ENCODE results near the gene NCBP2L.
"Not testable (repeated sequence)": the region's sequence is repeated elsewhere in the genome, so short reads cannot be mapped to it uniquely, and the experiment has no call there.

The NCBP2L gene

DNA sequence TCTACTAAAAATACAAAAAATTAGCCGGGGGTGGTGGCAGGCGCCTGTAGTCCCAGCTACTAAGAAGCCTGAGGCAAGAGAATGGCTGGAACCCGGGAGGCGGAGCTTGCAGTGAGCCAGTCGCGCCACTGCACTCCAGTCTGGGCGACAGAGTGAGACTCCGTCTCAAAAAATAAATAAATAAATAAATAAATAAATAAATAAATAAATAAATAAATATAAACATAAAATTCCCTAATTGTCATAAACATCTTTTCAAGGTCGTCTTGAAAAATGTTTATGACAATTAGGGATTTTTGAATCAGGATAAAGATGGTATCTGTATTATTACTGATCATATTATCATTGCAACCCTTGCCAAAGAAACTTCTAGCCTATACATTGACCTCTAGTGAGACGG is 32.5 kb downstream of the NCBP2L start:
- DNase-seq (ENCODE audit: low read depth): not testable (repeated sequence)

DNA sequence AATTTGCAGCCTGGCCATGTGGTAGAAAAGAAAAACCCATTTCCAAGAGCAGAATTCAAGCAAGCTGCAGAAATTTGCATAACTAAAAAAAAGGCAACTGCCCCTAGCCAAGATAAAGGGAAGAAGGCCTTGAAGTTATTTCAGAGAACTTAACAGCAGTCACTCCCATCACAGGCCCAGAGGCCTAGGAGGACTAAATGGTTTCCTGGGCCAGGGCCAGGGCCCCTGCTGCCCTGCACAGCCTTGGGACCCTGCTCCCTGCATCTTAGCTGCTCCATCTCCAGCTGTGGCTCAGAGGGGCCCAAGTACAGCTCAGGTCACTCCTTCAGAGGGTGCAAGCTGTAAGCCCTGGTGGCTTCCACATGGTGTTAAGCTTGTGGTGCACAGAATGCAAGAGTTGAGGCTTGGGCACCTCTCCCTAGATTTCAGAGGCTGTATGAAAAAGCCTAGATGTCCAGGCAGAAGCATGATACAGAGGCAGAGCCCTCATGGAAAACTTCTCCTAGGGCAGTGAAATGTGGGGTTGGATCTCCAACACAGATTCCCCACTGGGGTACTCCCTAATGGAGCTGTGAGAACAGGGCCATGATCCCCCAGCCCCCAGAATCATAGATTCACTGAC is 41.5 kb downstream of the NCBP2L start:
- DNase-seq (ENCODE audit: low read depth): no peak

GRCh38 chrX:107823042-107823441 is 45.5 kb downstream of the NCBP2L start:
- DNase-seq (ENCODE audit: low read depth): no peak

- DNase-seq (ENCODE audit: low read depth): no peak
Observed at GRCh38 chrX:107823456-107823855, 45.9 kb downstream of the NCBP2L start.

GRCh38 chrX:107825698-107826237 is 48.2 kb downstream of the NCBP2L start, which contains the start of gene MID2:
Gene MID2 (plus strand): TSS chrX:107825866. CDS start chrX:107826427, 561 bp downstream.
- peak; percentile 28 for DNase-seq (ENCODE audit: low read depth)

GRCh38 chrX:107826238-107827029 is 48.9 kb downstream of the NCBP2L start:
- peak; percentile 9 for DNase-seq (ENCODE audit: low read depth)

DNA sequence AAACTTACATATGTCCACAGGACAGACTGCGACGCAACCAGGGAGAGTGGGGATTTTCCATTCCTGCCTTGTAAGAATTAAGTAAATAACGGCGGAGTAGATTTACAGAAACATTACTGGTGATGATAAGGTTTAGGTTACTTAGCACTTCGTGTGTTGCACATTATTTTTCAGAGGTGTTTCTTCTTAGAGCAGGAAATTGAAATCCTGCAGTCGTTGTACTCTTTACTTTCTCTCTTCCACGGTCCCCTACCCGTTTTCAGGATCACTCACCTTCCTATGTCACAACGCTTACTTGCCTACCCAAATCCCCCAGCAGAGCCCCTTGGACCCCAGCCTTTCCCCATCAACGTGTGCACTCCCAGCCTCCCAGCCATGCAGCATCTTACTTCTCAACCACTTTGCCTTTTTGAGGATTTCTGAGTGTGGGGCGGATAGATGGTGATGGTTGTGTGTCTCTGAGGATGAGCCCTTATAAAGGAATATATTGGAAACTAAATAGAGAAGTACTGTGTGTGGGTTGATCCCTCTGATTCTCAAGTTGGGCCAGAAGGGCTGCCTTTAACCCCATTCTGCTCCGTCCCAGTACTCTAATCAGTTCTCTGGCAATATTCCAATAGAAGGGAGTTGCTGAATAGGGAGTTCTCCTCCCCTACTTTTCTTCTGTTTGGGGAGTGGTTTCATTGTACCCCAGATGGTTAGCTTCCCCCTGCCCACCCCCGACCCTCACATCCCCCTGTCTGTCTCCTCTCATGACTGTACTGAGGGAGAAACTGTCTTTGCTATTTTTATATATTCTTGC is 49.7 kb downstream of the NCBP2L start:
- no peak for DNase-seq (ENCODE audit: low read depth)

DNA sequence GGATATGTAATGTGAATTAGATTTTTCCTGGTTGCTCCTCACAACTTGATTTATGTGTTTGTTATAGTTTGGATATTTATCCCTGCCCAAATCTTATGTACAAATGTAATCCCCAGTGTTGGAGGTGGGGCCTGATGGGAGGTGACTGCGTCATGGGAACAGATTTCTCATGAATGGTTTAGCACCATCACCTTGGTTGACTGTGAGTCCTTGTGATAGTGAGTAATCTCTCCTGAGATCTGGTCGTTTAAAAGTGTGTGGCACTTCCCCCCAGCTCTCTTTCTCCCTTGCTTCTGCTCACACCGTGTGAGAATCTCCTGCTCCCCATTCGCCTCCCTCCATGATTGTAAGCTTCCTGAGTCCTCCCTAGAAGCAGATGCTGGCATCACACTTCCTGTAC is 50.3 kb downstream of the NCBP2L start:
- DNase-seq (ENCODE audit: low read depth): no peak

DNA sequence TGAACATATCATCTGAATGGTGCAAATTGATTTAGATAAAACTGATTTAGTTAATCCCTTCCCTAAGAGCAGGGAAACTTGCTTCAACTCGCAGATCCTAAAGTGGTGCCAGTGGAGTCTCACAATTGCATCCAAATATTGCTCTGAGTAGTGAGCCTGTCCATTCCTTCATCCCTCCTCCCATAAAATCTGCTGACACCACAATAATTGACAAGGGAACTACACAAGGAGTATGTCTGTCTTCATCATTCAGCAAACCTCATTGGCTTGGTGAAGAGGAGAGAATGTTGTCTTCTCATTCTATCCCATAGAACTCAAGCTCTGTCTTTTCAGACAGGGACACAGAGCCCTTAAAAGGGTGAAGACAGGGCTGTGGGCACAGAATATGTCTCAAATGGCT is 52.3 kb downstream of the NCBP2L start:
- no peak for DNase-seq (ENCODE audit: low read depth)

DNA sequence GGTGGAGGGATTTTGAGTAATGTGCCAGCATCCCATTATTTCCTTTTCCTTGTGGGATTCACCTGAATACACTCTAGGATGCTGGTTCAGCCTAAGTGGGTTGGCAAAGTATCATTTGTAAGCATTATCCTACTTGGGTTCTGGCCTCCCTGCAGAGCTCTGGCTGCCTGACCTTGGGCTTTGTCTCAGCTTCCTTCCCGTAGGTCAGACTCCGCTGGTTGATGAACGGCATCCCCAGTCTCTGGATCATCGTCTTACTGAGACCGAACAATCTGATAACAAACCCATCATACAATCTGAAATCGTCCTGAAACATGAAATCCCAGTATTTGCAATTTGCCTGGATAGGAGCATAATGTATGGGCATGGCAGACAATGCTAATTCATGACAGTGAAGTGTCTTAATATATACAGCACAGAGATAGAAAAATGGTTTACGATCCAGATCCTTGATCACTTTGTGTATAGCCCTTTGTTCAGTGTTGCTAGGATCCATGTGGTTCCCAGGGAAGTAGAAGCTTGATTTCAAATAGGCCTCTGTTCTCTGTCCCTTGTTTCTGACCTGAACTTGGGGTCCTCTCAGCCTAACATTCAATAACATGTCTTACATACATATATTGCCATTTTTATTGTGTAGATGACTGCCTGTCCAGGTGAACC is 53.7 kb downstream of the NCBP2L start:
- no peak for DNase-seq (ENCODE audit: low read depth)

- no peak for DNase-seq (ENCODE audit: low read depth)
Observed at GRCh38 chrX:107834275-107835201, 57.0 kb downstream of the NCBP2L start.

DNA sequence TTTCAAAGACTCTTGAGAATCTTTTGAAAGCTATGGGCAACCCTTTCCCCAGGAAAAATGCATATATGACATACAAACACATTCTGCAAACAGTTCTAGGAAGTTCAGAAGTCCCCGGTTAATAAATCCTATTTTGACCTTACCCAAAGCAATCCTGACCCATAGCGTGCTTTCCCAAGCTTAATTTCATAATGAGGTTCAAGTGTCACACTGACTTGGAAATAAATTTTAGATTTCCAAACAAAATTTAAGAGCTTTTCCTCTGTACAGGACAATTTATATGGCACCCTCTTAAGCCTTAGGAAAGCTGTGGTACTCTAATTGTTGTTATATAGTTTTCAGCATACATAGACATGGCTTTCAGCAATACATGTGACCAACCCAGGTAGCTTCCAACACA is 59.4 kb downstream of the NCBP2L start:
- no peak for DNase-seq (ENCODE audit: low read depth)

DNA sequence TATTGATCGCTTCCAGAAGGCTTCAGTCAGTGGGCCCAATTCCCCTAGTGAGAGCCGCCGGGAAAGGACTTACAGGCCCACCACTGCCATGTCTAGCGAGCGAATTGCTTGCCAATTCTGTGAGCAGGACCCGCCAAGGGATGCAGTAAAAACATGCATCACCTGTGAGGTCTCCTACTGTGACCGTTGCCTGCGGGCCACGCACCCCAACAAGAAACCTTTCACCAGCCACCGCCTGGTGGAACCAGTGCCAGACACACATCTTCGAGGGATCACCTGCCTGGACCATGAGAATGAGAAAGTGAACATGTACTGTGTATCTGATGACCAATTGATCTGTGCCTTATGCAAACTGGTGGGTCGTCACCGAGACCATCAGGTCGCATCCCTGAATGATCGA is 63.4 kb downstream of the NCBP2L start:
- no peak for DNase-seq (ENCODE audit: low read depth)

DNA sequence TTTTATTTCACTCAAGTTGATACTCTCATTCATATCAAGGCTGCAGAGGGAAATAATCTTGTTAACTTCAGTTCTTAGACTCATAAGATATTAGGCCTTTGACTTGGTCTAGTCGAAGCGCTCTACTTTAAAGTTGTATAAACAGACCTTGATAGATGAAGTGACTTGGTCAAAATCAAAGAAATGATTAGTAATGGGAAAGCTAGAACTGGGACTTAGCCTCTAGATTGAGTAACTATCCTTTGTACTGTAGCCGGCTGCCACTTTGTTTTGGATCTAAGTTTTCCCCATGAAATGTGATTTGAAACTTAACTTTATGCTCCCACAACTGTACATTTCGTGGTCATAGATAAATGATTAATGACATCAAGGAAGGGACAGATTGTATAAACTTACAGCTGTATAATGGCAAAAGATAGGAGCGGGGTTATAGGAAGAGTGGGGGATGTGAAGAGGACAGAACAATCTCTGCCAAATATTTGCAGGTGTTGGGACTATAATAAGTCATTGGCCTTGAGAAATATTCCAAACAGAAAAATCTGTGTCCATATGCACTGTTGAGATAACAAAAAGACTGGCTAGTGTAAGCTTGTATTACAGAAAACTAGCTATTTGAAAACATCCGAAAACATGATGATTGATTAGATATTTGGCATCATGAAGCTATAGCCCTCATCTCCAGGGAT is 65.3 kb downstream of the NCBP2L start:
- no peak for DNase-seq (ENCODE audit: low read depth)
